OCI-M2 (cell line): Measurements from ENCODE around the gene BAHD1.

ENCODE experiments used
- DNase-seq: peaks from one replicate; lab custom pipeline; 2025; ENCODE audit not compliant: unreplicated experiment; lab: John Stamatoyannopoulos, UW

Gene BAHD1

GRCh38 chr15:40464595-40465185 is 23.9 kb downstream of the BAHD1 start:
- DNase-seq: no peak

GRCh38 chr15:40465939-40466338 is 25.2 kb downstream of the BAHD1 start:
- DNase-seq: no peak

- no peak for DNase-seq
Observed at GRCh38 chr15:40466426-40467260, 25.9 kb downstream of the BAHD1 start.

GRCh38 chr15:40467261-40467615 is 26.5 kb downstream of the BAHD1 start:
- DNase-seq: no peak

- no peak for DNase-seq
Observed at GRCh38 chr15:40468898-40469331, 28.2 kb downstream of the BAHD1 start.

GRCh38 chr15:40469776-40470390 is 29.1 kb downstream of the BAHD1 start:
- DNase-seq: no peak

- no peak for DNase-seq
Observed at GRCh38 chr15:40470423-40471104, 29.8 kb downstream of the BAHD1 start, which contains the start of gene CHST14. TSS of gene CHST14 (plus strand) at chr15:40470984. CDS start at chr15:40471214, 230 bp downstream.

- DNase-seq: no peak
Observed at GRCh38 chr15:40471105-40471807, 30.5 kb downstream of the BAHD1 start.

GRCh38 chr15:40471808-40472150 is 31.0 kb downstream of the BAHD1 start:
- DNase-seq: no peak

GRCh38 chr15:40472171-40472727 is 31.5 kb downstream of the BAHD1 start:
- DNase-seq: no peak

GRCh38 chr15:40474581-40474980 is 33.8 kb downstream of the BAHD1 start:
- DNase-seq: no peak

GRCh38 chr15:40477642-40478327 is 37.0 kb downstream of the BAHD1 start:
- no peak for DNase-seq

GRCh38 chr15:40479024-40479423 is 38.3 kb downstream of the BAHD1 start:
- no peak for DNase-seq

GRCh38 chr15:40481341-40482074 is 40.8 kb downstream of the BAHD1 start:
- no peak for DNase-seq

GRCh38 chr15:40483919-40484318 is 43.2 kb downstream of the BAHD1 start:
- no peak for DNase-seq

- no peak for DNase-seq
Observed at GRCh38 chr15:40486066-40486770, 45.5 kb downstream of the BAHD1 start.

GRCh38 chr15:40487816-40488682 is 47.3 kb downstream of the BAHD1 start:
- DNase-seq: no peak
